ENCODE results near the gene SLC7A5. TPM values are rescaled to one million over a fixed set of nuclear protein-coding genes. Genes with fewer than 3 reads are reported as not detected.
"Not testable (repeated sequence)": the region's sequence is repeated elsewhere in the genome, so short reads cannot be mapped to it uniquely, and the experiment has no call there.

Gene SLC7A5
- total RNA-seq, 1 donor, result 42.8 TPM

- TF ChIP-seq, protein P1, sequence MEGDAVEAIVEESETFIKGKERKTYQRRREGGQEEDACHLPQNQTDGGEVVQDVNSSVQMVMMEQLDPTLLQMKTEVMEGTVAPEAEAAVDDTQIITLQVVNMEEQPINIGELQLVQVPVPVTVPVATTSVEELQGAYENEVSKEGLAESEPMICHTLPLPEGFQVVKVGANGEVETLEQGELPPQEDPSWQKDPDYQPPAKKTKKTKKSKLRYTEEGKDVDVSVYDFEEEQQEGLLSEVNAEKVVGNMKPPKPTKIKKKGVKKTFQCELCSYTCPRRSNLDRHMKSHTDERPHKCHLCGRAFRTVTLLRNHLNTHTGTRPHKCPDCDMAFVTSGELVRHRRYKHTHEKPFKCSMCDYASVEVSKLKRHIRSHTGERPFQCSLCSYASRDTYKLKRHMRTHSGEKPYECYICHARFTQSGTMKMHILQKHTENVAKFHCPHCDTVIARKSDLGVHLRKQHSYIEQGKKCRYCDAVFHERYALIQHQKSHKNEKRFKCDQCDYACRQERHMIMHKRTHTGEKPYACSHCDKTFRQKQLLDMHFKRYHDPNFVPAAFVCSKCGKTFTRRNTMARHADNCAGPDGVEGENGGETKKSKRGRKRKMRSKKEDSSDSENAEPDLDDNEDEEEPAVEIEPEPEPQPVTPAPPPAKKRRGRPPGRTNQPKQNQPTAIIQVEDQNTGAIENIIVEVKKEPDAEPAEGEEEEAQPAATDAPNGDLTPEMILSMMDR (IDR thresholded peaks at IDR 0.05; ENCODE audit: insufficient read depth, low read length), result no peak
- DNase-seq (ENCODE audit: low read depth), result no peak
- H3K4me3 ChIP-seq (ENCODE audit: low read depth, low read length), result no peak overlapping the region
Observed at GRCh38 chr16:87882436-87883019, 13.2 kb upstream of the SLC7A5 start.

GRCh38 chr16:87881324-87882200, 12.3 kb upstream of the SLC7A5 start:
- TF ChIP-seq, protein P1 (IDR thresholded peaks at IDR 0.05; ENCODE audit: insufficient read depth, low read length), result no peak
- no peak overlapping the region for H3K4me3 ChIP-seq (ENCODE audit: low read depth, low read length)
- DNase-seq (ENCODE audit: low read depth), result no peak

DNA sequence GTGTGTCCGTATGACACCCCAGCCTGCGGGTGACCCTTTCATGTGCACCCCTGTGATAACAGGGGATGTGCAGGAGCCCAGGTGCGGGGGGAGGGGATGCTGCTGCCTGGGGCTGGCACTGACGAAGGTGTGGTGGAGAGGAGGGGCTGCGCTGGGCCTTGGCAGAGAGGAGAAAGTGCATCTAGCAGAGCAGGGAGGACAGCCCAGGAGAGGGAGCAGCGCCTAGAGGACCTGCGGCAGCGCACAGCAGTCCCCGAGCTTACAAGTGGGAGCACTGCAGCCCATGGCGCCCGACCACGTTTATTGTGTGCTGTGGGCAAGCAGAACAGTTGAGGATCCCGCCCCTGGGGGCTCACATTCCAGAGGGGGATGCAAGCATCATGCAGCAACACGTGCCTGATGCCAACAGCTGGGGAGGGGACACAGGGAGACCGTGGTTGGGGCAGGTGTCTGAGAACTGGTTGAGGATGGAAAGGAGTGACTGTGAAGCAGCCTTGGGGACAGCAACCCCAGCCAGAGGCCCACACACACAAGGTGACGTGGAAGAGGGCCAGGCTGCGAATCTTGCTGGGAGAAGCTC, 10.9 kb upstream of the SLC7A5 start:
- DNase-seq (ENCODE audit: low read depth), result no peak
- TF ChIP-seq, protein P1 (IDR thresholded peaks at IDR 0.05; ENCODE audit: insufficient read depth, low read length), result no peak
- no peak overlapping the region for H3K4me3 ChIP-seq (ENCODE audit: low read depth, low read length)

DNA sequence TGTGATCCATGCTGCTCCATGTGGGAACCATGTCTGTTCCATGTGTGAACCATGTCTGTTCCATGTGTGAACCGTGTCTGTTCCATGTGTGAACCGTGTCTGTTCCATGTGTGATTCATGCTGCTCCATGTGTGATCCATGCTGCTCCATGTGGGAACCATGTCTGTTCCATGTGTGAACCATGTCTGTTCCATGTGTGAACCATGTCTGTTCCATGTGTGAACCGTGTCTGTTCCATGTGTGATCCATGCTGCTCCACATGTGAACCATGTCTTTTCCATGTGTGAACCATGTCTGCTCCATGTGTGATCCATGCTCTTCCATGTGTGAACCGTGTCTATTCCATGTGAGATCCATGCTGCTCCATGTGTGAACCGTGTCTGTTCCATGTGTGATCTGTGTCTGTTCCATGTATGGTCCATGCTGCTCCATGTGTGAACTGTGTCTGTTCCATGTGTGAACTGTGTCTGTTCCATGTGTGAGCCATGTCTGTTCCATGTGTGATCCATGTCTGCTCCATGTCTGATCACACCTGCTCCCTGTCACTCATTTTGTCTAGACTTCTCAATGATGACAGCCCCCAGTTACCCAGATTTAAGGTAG, 10.2 kb upstream of the SLC7A5 start:
- not testable (repeated sequence) for DNase-seq (ENCODE audit: low read depth); H3K4me3 ChIP-seq (ENCODE audit: low read depth, low read length)

DNA sequence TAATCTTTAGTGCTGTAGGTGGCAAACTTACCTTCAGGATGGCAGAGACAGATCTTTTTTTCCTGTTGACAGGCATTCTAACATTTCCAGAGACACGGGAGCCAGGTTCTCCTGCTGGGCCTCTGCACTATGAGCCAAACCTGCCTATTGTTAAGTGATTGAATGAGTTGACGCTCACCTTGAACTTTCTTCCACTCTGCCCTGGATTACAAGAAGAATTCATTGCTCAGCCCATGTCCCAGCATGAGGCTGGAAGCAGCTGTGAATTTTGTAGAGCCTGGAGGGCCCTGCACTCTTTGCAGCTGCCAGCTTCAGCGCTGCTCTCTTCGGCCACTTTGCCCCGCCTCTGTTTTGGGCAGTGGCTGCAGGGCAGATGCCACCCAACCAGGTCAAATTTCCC, 9.4 kb upstream of the SLC7A5 start:
- no peak for DNase-seq (ENCODE audit: low read depth)
- no peak overlapping the region for H3K4me3 ChIP-seq (ENCODE audit: low read depth, low read length)
- TF ChIP-seq, protein P1 (IDR thresholded peaks at IDR 0.05; ENCODE audit: insufficient read depth, low read length), result no peak

GRCh38 chr16:87877942-87878507, 8.7 kb upstream of the SLC7A5 start:
- no peak overlapping the region for H3K4me3 ChIP-seq (ENCODE audit: low read depth, low read length)
- no peak for DNase-seq (ENCODE audit: low read depth)
- TF ChIP-seq, protein P1 (IDR thresholded peaks at IDR 0.05; ENCODE audit: insufficient read depth, low read length), result no peak

Data from fibroblast of the aortic adventitia (primary cell).